Skin of body (tissue), 2 donors: ENCODE data around the gene CCNL2. TPM values are rescaled to one million over a fixed set of nuclear protein-coding genes. Genes with fewer than 3 reads are reported as not detected.
"Not testable (repeated sequence)": the region's sequence is repeated elsewhere in the genome, so short reads cannot be mapped to it uniquely, and the experiment has no call there.

Source experiments
- DNase-seq: peaks from one replicate; lab custom pipeline; 2025; lab: John Stamatoyannopoulos, UW
- total RNA-seq: library from RNA; depleted of rRNA; stranded (reverse); fragments of >200 nt; gene quantifications from one replicate; pipeline ENCODE4 v1.2.3, GENCODE V29; 2014

Gene CCNL2
- total RNA-seq, 1 donor from 2014 or later, result 178 TPM

GRCh38 chr1:1373815-1374588 is 25.1 kb downstream of the CCNL2 start:
- no peak for DNase-seq

- no peak for DNase-seq
Observed at GRCh38 chr1:1373051-1373814, 25.9 kb downstream of the CCNL2 start.

- DNase-seq, result no peak
Observed at GRCh38 chr1:1371746-1372711, 27.1 kb downstream of the CCNL2 start.

- no peak for DNase-seq
Observed at GRCh38 chr1:1371364-1371745, 27.8 kb downstream of the CCNL2 start.

GRCh38 chr1:1370771-1371300 is 28.3 kb downstream of the CCNL2 start:
- DNase-seq, result no peak

GRCh38 chr1:1370094-1370493 is 29.0 kb downstream of the CCNL2 start:
- not testable (repeated sequence) for DNase-seq

GRCh38 chr1:1367315-1367714 is 31.8 kb downstream of the CCNL2 start:
- DNase-seq, result no peak

- no peak for DNase-seq
Observed at GRCh38 chr1:1366699-1367066, 32.5 kb downstream of the CCNL2 start.

GRCh38 chr1:1365875-1366698 is 33.0 kb downstream of the CCNL2 start:
- DNase-seq, result no peak

- DNase-seq, result no peak
Observed at GRCh38 chr1:1364266-1364665, 34.9 kb downstream of the CCNL2 start.

GRCh38 chr1:1361982-1362423 is 37.1 kb downstream of the CCNL2 start:
- peak; percentile 31 for DNase-seq

- DNase-seq, result no peak
Observed at GRCh38 chr1:1361233-1361981, 37.7 kb downstream of the CCNL2 start.

- DNase-seq, result peak; percentile 39
Observed at GRCh38 chr1:1360506-1361169, 38.5 kb downstream of the CCNL2 start.

GRCh38 chr1:1359664-1360468 is 39.3 kb downstream of the CCNL2 start:
- peak; percentile 23 for DNase-seq

- DNase-seq, result no peak
Observed at GRCh38 chr1:1359308-1359663, 39.8 kb downstream of the CCNL2 start.

- peak; percentile 68 for DNase-seq
Observed at GRCh38 chr1:1358433-1359271, 40.5 kb downstream of the CCNL2 start, which contains the start of gene MXRA8. MXRA8 (minus strand) TSS chr1:1358555; CDS start chr1:1358504, 51 bp downstream.

- peak; percentile 14 for DNase-seq
Observed at GRCh38 chr1:1357871-1358432, 41.2 kb downstream of the CCNL2 start.
